NK-92 treated with Interleukin-12 subunit alpha and Interleukin-12 subunit beta, amount 100 ng/mL, for 24 hours (cell line): ENCODE results near the gene NCKAP1.

Experiments
- DNase-seq: peaks from one replicate; lab custom pipeline; 2025; lab: John Stamatoyannopoulos, UW

NCKAP1 gene

GRCh38 chr2:182867426-182868053, 170.7 kb downstream of the NCKAP1 start:
- no peak for DNase-seq

GRCh38 chr2:182866461-182867406, 171.5 kb downstream of the NCKAP1 start, which contains the start of gene FRZB:
Gene FRZB (minus strand): TSS chr2:182866637. CDS start chr2:182866552, 85 bp downstream.
- DNase-seq, result no peak

- no peak for DNase-seq
Observed at GRCh38 chr2:182866095-182866460, 172.2 kb downstream of the NCKAP1 start.

- no peak for DNase-seq
Observed at GRCh38 chr2:182864949-182865570, 173.2 kb downstream of the NCKAP1 start.

GRCh38 chr2:182863642-182864041, 174.6 kb downstream of the NCKAP1 start:
- no peak for DNase-seq

- DNase-seq, result no peak
Observed at GRCh38 chr2:182862091-182862490, 176.2 kb downstream of the NCKAP1 start.

DNA sequence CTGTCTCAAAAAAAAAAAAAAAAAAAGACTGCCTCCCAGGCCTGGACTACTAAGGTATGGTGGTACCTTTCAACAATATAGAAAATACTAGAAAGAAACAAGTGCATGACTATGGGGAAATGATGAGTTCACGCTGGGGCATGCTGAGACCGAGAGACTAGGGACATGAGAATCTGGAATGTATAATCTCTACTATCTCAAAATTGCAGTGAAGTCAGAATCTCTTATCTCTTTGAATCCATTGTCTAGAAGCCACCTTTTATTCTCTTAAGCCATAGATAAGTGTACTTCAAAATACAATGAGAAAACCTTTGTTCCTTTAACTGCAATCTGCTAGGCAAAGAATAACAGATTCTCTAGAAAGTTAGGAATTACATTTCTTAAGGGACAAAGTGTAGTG, 177.4 kb downstream of the NCKAP1 start:
- DNase-seq, result no peak
